ENCODE results near the gene B3GNT2.

DNA sequence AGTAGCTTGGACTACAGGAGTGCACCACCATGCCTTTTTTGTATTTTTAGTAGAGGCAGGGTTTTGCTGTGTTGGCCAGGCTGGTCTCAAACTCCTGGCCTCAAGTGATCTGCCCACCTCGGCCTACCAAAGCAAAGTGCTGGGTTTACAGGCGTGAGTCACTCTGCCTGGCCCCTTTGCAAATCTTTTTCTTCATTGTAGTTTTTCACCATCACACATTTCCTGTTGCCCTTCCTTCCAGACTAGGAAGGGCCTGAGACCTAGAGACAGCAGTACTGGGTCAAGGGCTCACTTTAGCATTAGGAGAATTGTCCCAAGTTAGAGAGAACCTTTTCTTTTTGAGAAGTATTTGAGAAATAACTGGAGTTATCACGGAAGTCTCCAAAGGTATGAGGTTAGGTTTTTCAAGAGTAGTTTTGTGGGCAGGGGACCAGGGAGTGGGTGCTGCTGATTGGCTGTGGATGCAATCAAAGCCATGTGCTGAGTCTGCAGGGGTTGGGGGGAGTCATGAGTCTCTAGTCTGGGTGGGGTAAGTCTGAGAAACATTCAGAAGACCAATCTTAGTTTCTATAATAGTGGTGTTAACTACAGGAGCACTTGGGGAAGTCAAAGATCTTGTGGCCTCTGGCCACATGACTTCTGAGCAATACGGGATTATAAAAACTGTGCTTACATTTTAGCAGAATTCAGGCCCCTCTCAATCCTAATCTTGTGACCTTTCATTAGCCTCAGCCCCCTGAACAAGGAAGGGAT lies 23.7 kb downstream of the B3GNT2 start:
- no peak for TF ChIP-seq ZBTB17 (tag by site-specific recombination; IDR thresholded peaks at IDR 0.05)
- TF ChIP-seq, protein P1, sequence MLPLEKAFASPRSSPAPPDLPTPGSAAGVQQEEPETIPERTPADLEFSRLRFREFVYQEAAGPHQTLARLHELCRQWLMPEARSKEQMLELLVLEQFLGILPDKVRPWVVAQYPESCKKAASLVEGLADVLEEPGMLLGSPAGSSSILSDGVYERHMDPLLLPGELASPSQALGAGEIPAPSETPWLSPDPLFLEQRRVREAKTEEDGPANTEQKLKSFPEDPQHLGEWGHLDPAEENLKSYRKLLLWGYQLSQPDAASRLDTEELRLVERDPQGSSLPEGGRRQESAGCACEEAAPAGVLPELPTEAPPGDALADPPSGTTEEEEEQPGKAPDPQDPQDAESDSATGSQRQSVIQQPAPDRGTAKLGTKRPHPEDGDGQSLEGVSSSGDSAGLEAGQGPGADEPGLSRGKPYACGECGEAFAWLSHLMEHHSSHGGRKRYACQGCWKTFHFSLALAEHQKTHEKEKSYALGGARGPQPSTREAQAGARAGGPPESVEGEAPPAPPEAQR (tag by site-specific recombination; IDR thresholded peaks at IDR 0.05): no peak
- TF ChIP-seq, protein P2, sequence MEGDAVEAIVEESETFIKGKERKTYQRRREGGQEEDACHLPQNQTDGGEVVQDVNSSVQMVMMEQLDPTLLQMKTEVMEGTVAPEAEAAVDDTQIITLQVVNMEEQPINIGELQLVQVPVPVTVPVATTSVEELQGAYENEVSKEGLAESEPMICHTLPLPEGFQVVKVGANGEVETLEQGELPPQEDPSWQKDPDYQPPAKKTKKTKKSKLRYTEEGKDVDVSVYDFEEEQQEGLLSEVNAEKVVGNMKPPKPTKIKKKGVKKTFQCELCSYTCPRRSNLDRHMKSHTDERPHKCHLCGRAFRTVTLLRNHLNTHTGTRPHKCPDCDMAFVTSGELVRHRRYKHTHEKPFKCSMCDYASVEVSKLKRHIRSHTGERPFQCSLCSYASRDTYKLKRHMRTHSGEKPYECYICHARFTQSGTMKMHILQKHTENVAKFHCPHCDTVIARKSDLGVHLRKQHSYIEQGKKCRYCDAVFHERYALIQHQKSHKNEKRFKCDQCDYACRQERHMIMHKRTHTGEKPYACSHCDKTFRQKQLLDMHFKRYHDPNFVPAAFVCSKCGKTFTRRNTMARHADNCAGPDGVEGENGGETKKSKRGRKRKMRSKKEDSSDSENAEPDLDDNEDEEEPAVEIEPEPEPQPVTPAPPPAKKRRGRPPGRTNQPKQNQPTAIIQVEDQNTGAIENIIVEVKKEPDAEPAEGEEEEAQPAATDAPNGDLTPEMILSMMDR (tag by site-specific recombination; IDR thresholded peaks at IDR 0.05): no peak
- TF ChIP-seq MYNN (tag by site-specific recombination; IDR thresholded peaks at IDR 0.05; ENCODE audit: borderline replicate concordance): no peak
- TF ChIP-seq, protein P3, sequence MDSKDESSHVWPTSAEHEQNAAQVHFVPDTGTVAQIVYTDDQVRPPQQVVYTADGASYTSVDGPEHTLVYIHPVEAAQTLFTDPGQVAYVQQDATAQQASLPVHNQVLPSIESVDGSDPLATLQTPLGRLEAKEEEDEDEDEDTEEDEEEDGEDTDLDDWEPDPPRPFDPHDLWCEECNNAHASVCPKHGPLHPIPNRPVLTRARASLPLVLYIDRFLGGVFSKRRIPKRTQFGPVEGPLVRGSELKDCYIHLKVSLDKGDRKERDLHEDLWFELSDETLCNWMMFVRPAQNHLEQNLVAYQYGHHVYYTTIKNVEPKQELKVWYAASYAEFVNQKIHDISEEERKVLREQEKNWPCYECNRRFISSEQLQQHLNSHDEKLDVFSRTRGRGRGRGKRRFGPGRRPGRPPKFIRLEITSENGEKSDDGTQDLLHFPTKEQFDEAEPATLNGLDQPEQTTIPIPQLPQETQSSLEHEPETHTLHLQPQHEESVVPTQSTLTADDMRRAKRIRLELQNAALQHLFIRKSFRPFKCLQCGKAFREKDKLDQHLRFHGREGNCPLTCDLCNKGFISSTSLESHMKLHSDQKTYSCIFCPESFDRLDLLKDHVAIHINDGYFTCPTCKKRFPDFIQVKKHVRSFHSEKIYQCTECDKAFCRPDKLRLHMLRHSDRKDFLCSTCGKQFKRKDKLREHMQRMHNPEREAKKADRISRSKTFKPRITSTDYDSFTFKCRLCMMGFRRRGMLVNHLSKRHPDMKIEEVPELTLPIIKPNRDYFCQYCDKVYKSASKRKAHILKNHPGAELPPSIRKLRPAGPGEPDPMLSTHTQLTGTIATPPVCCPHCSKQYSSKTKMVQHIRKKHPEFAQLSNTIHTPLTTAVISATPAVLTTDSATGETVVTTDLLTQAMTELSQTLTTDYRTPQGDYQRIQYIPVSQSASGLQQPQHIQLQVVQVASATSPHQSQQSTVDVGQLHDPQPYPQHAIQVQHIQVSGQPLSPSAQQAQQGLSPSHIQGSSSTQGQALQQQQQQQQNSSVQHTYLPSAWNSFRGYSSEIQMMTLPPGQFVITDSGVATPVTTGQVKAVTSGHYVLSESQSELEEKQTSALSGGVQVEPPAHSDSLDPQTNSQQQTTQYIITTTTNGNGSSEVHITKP (tag by site-specific recombination; IDR thresholded peaks at IDR 0.05): no peak
- no peak for TF ChIP-seq ZBTB8A (tag by site-specific recombination; IDR thresholded peaks at IDR 0.05)
- no peak for TF ChIP-seq ZNF114 (tag by site-specific recombination; IDR thresholded peaks at IDR 0.05)
- no peak for TF ChIP-seq HOXC10 (CRISPR knock-in tag; IDR thresholded peaks at IDR 0.05)
- no peak for TF ChIP-seq ZBTB48 (tag by site-specific recombination; IDR thresholded peaks at IDR 0.05)
- TF ChIP-seq ZNF600 (tag by site-specific recombination; IDR thresholded peaks at IDR 0.05): no peak
- TF ChIP-seq ZNF202 (tag by site-specific recombination; IDR thresholded peaks at IDR 0.05; ENCODE audit: borderline replicate concordance): no peak
- TF ChIP-seq, protein P4, sequence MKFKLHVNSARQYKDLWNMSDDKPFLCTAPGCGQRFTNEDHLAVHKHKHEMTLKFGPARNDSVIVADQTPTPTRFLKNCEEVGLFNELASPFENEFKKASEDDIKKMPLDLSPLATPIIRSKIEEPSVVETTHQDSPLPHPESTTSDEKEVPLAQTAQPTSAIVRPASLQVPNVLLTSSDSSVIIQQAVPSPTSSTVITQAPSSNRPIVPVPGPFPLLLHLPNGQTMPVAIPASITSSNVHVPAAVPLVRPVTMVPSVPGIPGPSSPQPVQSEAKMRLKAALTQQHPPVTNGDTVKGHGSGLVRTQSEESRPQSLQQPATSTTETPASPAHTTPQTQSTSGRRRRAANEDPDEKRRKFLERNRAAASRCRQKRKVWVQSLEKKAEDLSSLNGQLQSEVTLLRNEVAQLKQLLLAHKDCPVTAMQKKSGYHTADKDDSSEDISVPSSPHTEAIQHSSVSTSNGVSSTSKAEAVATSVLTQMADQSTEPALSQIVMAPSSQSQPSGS (tag by site-specific recombination; IDR thresholded peaks at IDR 0.05; ENCODE audit: low read depth): no peak
- TF ChIP-seq, protein P5, sequence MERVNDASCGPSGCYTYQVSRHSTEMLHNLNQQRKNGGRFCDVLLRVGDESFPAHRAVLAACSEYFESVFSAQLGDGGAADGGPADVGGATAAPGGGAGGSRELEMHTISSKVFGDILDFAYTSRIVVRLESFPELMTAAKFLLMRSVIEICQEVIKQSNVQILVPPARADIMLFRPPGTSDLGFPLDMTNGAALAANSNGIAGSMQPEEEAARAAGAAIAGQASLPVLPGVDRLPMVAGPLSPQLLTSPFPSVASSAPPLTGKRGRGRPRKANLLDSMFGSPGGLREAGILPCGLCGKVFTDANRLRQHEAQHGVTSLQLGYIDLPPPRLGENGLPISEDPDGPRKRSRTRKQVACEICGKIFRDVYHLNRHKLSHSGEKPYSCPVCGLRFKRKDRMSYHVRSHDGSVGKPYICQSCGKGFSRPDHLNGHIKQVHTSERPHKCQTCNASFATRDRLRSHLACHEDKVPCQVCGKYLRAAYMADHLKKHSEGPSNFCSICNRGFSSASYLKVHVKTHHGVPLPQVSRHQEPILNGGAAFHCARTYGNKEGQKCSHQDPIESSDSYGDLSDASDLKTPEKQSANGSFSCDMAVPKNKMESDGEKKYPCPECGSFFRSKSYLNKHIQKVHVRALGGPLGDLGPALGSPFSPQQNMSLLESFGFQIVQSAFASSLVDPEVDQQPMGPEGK (tag by site-specific recombination; IDR thresholded peaks at IDR 0.05): no peak
- TF ChIP-seq, protein P6, sequence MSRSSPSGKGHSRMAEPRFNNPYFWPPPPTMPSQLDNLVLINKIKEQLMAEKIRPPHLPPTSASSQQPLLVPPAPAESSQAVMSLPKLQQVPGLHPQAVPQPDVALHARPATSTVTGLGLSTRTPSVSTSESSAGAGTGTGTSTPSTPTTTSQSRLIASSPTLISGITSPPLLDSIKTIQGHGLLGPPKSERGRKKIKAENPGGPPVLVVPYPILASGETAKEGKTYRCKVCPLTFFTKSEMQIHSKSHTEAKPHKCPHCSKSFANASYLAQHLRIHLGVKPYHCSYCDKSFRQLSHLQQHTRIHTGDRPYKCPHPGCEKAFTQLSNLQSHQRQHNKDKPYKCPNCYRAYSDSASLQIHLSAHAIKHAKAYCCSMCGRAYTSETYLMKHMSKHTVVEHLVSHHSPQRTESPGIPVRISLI (tag by site-specific recombination; IDR thresholded peaks at IDR 0.05): no peak
